IMR-90 (cell line): ENCODE data around the gene NFATC1. TPM values are rescaled to one million over a fixed set of nuclear protein-coding genes. Genes with fewer than 3 reads are reported as not detected.

ENCODE experiments used
- CTCF ChIP-seq: conservative IDR thresholded peaks from 2 replicates; pipeline ENCODE4 v1.5.1; 2012; ENCODE audit warnings: mild to moderate bottlenecking, low read depth, low read length, improper control_type of control experiment
- polyA plus RNA-seq, 3 experiments: library from polyadenylated mRNA; depleted of rRNA; stranded (reverse); fragments of >200 nt; gene quantifications; 2 replicates each; pipeline ENCODE4 v1.2.3, GENCODE V29; 2012; ENCODE audit warnings: low replicate concordance in 1 of 3
- total RNA-seq: library from RNA; depleted of rRNA; stranded (reverse); fragments of >200 nt; gene quantifications from 2 replicates; pipeline ENCODE4 v1.2.3, GENCODE V29; 2012

The NFATC1 gene
- total and polyA plus RNA-seq, 2 of the 4 experiments (the other 2 are of a cell fraction) = 0.36 to 1.8 TPM

GRCh38 chr18:79506191-79507075 is 110.7 kb downstream of the NFATC1 start (continued):
- TF ChIP-seq CTCF = no peak
